Measurements from ENCODE around the gene WWC1.

Gene WWC1

GRCh38 chr5:168313596-168314204, 22.3 kb downstream of the WWC1 start:
- Mint-ChIP-seq H3K27me3 (ENCODE audit: low read depth) (peaks cover 11% of the 10 kb centered on the region), H3K36me3 (ENCODE audit: low read depth) (no peaks in the 10 kb centered on the region), H3K4me3 (no peak overlapping the region), H3K27ac (peak overlapping the region; percentile 30 to 73 (median 67)), H3K4me1 (peaks cover 30% of the 10 kb centered on the region), H3K9me3 (no peaks in the 10 kb centered on the region)
- no peak for TF ChIP-seq CTCF (IDR thresholded peaks at IDR 0.05; ENCODE audit: unreplicated experiment in 3 of 3)

- no peak for TF ChIP-seq CTCF (IDR thresholded peaks at IDR 0.05; ENCODE audit: unreplicated experiment in 3 of 3)
- H3K9me3 Mint-ChIP-seq: no peaks in the 10 kb centered on the region
- H3K27ac Mint-ChIP-seq: peak overlapping the region; percentile 79 to 97 (median 94)
- H3K4me3 Mint-ChIP-seq: no peak overlapping the region
- peaks cover 30% of the 10 kb centered on the region for H3K4me1 Mint-ChIP-seq
- peaks cover 9% of the 10 kb centered on the region for H3K27me3 Mint-ChIP-seq (ENCODE audit: low read depth)
- H3K36me3 Mint-ChIP-seq (ENCODE audit: low read depth): no peaks in the 10 kb centered on the region
Measured at GRCh38 chr5:168314735-168315411, 23.4 kb downstream of the WWC1 start.

GRCh38 chr5:168315416-168316138, 24.1 kb downstream of the WWC1 start:
- Mint-ChIP-seq H3K4me3 (no peak overlapping the region), H3K9me3 (no peaks in the 10 kb centered on the region), H3K27me3 (ENCODE audit: low read depth) (peaks cover 9% of the 10 kb centered on the region), H3K4me1 (peaks cover 30% of the 10 kb centered on the region), H3K27ac (peak overlapping the region; percentile 79 to 97 (median 94)), H3K36me3 (ENCODE audit: low read depth) (no peaks in the 10 kb centered on the region)
- no peak for TF ChIP-seq CTCF (IDR thresholded peaks at IDR 0.05; ENCODE audit: unreplicated experiment in 3 of 3)

GRCh38 chr5:168316139-168316578, 24.7 kb downstream of the WWC1 start:
- H3K36me3 Mint-ChIP-seq (ENCODE audit: low read depth): no peaks in the 10 kb centered on the region
- H3K4me1 Mint-ChIP-seq: peaks cover 30% of the 10 kb centered on the region
- no peak overlapping the region for H3K4me3 Mint-ChIP-seq
- TF ChIP-seq CTCF (IDR thresholded peaks at IDR 0.05; ENCODE audit: unreplicated experiment in 3 of 3): no peak
- peak overlapping the region; percentile 79 to 97 (median 94) for H3K27ac Mint-ChIP-seq
- no peaks in the 10 kb centered on the region for H3K9me3 Mint-ChIP-seq
- H3K27me3 Mint-ChIP-seq (ENCODE audit: low read depth): peaks cover 9% of the 10 kb centered on the region

GRCh38 chr5:168317096-168317520, 25.7 kb downstream of the WWC1 start:
- Mint-ChIP-seq H3K36me3 (ENCODE audit: low read depth) (no peaks in the 10 kb centered on the region), H3K9me3 (no peaks in the 10 kb centered on the region), H3K4me1 (peaks cover 30% of the 10 kb centered on the region), H3K4me3 (no peak overlapping the region), H3K27me3 (ENCODE audit: low read depth) (peaks cover 9% of the 10 kb centered on the region), H3K27ac (peak overlapping the region; percentile 51 to 97 (median 94))
- TF ChIP-seq CTCF (IDR thresholded peaks at IDR 0.05; ENCODE audit: unreplicated experiment in 3 of 3): no peak
